ENCODE data around the gene SPSB4.

DNA sequence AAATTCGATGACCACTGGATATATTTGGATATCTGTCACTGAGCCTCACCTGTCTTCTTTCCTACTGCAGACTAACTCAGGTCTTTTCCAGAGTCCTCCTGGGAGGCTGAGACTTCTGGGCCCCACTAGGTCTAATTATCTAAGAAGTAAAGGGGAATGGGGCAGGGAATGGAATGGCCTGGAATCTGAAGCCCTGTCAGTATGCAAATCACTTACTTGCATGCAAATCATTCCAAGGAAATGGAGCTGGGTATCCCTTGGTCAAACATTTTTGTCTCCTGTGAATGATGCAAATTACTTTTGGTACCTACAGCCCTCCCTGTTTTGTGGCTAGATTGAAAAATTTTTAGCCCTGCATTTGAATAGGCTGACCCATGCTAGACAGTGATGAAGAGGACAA is 5.3 kb upstream of the SPSB4 start:
- TF ChIP-seq, protein P1, sequence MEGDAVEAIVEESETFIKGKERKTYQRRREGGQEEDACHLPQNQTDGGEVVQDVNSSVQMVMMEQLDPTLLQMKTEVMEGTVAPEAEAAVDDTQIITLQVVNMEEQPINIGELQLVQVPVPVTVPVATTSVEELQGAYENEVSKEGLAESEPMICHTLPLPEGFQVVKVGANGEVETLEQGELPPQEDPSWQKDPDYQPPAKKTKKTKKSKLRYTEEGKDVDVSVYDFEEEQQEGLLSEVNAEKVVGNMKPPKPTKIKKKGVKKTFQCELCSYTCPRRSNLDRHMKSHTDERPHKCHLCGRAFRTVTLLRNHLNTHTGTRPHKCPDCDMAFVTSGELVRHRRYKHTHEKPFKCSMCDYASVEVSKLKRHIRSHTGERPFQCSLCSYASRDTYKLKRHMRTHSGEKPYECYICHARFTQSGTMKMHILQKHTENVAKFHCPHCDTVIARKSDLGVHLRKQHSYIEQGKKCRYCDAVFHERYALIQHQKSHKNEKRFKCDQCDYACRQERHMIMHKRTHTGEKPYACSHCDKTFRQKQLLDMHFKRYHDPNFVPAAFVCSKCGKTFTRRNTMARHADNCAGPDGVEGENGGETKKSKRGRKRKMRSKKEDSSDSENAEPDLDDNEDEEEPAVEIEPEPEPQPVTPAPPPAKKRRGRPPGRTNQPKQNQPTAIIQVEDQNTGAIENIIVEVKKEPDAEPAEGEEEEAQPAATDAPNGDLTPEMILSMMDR (conservative IDR thresholded peaks at IDR 0.05; ENCODE audit: low read length): no peak
- TF ChIP-seq EZH2phosphoT487 (IDR thresholded peaks at IDR 0.05; ENCODE audit: borderline replicate concordance, low read depth, low read length): no peak
